ENCODE measurements around the gene LIPC. TPM values are rescaled to one million over a fixed set of nuclear protein-coding genes. Genes with fewer than 3 reads are reported as not detected.

Gene LIPC
- total and polyA plus RNA-seq, 10 of the 15 experiments (the other 5 are each of a cell fraction or from before 2014, with no cell fraction given), result 0.06 to 0.31 (median 0.16) TPM; not detected in 1

DNA sequence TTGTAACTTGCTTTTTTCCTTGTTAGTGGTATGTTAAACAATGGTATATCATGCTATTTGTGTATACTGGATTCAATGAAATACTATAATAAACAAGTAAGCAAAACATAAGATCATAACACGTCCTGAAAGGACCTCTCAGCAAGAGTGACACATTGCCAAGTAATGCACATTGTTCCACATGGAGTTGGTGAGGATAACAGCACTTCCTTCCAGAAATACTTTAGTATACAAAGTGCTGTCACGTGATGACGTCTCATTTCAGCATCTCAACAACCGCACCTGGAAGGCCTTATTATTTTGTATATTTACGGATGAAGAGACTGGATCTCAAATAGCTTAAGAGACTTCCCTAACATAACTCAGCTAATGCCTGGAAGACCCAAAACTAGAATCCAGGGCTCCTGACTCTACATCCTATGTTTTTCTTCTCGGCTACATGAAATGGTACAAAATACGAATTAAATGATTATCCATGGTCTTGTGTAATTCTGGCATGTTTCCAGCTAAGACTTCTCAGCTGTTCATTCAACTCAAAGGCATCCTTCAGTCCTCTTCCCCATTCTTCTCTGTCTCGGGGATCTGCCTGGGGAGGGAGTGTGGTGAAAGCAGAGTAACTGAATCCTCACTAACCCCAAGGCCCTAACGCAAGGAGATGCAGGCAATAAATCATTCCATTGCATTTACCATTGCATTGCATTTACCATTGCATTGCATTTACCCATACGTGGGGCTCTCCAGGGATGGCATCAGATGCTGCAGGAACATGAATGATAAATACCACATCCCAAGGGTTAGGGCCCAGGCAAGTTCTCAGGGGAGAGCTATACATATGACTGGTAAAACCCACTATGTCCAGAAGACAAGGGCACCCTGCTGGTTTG, 79.2 kb downstream of the LIPC start:
- FAIRE-seq, result no peak

More for the DNA sequence above, 79.2 kb downstream of the LIPC start:
- Histone ChIP-seq H3K4me1 (ENCODE audit: control insufficient read depth, insufficient read depth, low read length) (peaks cover 4% of the 10 kb centered on the region), H3K4me3 (no peak overlapping the region), H3K27ac (ENCODE audit: control insufficient read depth, insufficient read depth) (no peak overlapping the region), H3K4me2 (ENCODE audit: control insufficient read depth, insufficient read depth) (no peak overlapping the region), H3K27me3 (replicated peaks in 1 of 2; ENCODE audit: control insufficient read depth in 2 of 2, insufficient read depth in 2 of 2, low read length in 1 of 2) (no peaks in the 10 kb centered on the region), H4K20me1 (ENCODE audit: control insufficient read depth, insufficient read depth) (no peaks in the 10 kb centered on the region), H3K9ac (ENCODE audit: control insufficient read depth, insufficient read depth, low read length) (no peak overlapping the region), H3K36me3 (ENCODE audit: control insufficient read depth in 2 of 2, insufficient read depth in 2 of 2, low read length in 1 of 2) (no peaks in the 10 kb centered on the region), H3K79me2 (ENCODE audit: control insufficient read depth, insufficient read depth, low read length) (no peaks in the 10 kb centered on the region), H2AFZ (ENCODE audit: control insufficient read depth, low read depth, low read length) (no peak overlapping the region), H3K9me3 (replicated peaks; ENCODE audit: control insufficient read depth, insufficient read depth, low read length) (no peaks in the 10 kb centered on the region; the same call in 1 of the 3 replicates)
- POLR2A ChIA-PET, result interaction anchor here (1.0 kb wide), 1 partner anchor 13 kb away, joined by 3 read pairs; no protein-coding TSS in a partner anchor
- ATAC-seq, result no peak
- SMC1A ChIA-PET (ENCODE audit: uncharacterized antibody, unreplicated experiment), result interaction anchor here (1.4 kb wide), 1 partner anchor 48 kb away, joined by 3 read pairs; no protein-coding TSS in a partner anchor
- WGBS (ENCODE audit: insufficient coverage, insufficient replicate concordance, low lambda C conversion rate, missing lambda C conversion rate), result 59% methylated on average over 10 of the region's 10 CpGs
- TF ChIP-seq ZNF274 (IDR thresholded peaks at IDR 0.05; ENCODE audit: insufficient read depth, insufficient read length) (no peak), SP1 (IDR thresholded peaks at IDR 0.05; ENCODE audit: low read depth, low read length) (no peak), SMARCA5 (IDR thresholded peaks at IDR 0.05) (no peak), DPF2 (IDR thresholded peaks at IDR 0.05) (no peak), MYC (IDR thresholded peaks at IDR 0.05; ENCODE audit: insufficient read depth, insufficient read length, insufficient replicate concordance, low read length, severe bottlenecking) (no peak), POU2F2 (IDR thresholded peaks at IDR 0.05; ENCODE audit: borderline replicate concordance, low read depth, low read length) (no peak), TBL1XR1 (IDR thresholded peaks at IDR 0.05; ENCODE audit: low read depth, low read length) (no peak), IKZF1 (conservative IDR thresholded peaks at IDR 0.05) (no peak), STAT3 (IDR thresholded peaks at IDR 0.05; ENCODE audit: low read depth, low read length) (no peak), NFYB (IDR thresholded peaks at IDR 0.05; ENCODE audit: insufficient read depth, low read depth, low read length) (no peak), EP300 (IDR thresholded peaks at IDR 0.05; ENCODE audit: borderline replicate concordance in 1 of 2, control insufficient read depth in 1 of 2, low read depth in 2 of 2, low read length in 2 of 2) (no peak), BACH1 (IDR thresholded peaks at IDR 0.05; ENCODE audit: borderline replicate concordance) (no peak)
- TF ChIP-seq, protein P1, sequence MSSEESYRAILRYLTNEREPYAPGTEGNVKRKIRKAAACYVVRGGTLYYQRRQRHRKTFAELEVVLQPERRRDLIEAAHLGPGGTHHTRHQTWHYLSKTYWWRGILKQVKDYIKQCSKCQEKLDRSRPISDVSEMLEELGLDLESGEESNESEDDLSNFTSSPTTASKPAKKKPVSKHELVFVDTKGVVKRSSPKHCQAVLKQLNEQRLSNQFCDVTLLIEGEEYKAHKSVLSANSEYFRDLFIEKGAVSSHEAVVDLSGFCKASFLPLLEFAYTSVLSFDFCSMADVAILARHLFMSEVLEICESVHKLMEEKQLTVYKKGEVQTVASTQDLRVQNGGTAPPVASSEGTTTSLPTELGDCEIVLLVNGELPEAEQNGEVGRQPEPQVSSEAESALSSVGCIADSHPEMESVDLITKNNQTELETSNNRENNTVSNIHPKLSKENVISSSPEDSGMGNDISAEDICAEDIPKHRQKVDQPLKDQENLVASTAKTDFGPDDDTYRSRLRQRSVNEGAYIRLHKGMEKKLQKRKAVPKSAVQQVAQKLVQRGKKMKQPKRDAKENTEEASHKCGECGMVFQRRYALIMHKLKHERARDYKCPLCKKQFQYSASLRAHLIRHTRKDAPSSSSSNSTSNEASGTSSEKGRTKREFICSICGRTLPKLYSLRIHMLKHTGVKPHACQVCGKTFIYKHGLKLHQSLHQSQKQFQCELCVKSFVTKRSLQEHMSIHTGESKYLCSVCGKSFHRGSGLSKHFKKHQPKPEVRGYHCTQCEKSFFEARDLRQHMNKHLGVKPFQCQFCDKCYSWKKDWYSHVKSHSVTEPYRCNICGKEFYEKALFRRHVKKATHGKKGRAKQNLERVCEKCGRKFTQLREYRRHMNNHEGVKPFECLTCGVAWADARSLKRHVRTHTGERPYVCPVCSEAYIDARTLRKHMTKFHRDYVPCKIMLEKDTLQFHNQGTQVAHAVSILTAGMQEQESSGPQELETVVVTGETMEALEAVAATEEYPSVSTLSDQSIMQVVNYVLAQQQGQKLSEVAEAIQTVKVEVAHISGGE (CRISPR knock-in tag; IDR thresholded peaks at IDR 0.05), result no peak
- RAD21 ChIA-PET (ENCODE audit: unreplicated experiment), result interaction anchor here (0.9 kb wide), 1 partner anchor 53 kb away, joined by 3 read pairs; no protein-coding TSS in a partner anchor
- no TSS peak for BruUV-seq (replicated peaks)
- intact Hi-C loops (cut with micrococcal nuclease; ENCODE audit: unreplicated experiment), result no loop called here
- in situ Hi-C loops (cut with MboI), result no loop called here
- CTCF ChIA-PET, result no interaction called here
- DNase-seq (ENCODE audit: low read depth, low spot score), result no peak

Data from GM12878 (cell line).